ENCODE data around the gene CLPX.

GRCh38 chr15:65101891-65102708, 83.0 kb downstream of the CLPX start:
- no peak for TF ChIP-seq POLR2A (IDR thresholded peaks at IDR 0.05)
- TF ChIP-seq, protein P1, sequence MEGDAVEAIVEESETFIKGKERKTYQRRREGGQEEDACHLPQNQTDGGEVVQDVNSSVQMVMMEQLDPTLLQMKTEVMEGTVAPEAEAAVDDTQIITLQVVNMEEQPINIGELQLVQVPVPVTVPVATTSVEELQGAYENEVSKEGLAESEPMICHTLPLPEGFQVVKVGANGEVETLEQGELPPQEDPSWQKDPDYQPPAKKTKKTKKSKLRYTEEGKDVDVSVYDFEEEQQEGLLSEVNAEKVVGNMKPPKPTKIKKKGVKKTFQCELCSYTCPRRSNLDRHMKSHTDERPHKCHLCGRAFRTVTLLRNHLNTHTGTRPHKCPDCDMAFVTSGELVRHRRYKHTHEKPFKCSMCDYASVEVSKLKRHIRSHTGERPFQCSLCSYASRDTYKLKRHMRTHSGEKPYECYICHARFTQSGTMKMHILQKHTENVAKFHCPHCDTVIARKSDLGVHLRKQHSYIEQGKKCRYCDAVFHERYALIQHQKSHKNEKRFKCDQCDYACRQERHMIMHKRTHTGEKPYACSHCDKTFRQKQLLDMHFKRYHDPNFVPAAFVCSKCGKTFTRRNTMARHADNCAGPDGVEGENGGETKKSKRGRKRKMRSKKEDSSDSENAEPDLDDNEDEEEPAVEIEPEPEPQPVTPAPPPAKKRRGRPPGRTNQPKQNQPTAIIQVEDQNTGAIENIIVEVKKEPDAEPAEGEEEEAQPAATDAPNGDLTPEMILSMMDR (IDR thresholded peaks at IDR 0.05), result no peak
